Glutamatergic neuron (in vitro differentiated cells): Measurements from ENCODE around the gene GALNT9. TPM values are rescaled to one million over a fixed set of nuclear protein-coding genes. Genes with fewer than 3 reads are reported as not detected.
"Not testable (repeated sequence)": the region's sequence is repeated elsewhere in the genome, so short reads cannot be mapped to it uniquely, and the experiment has no call there.

Experiments used
- DNase-seq: peaks from one replicate; pipeline ENCODE4 v3.0.0; 2022
- H3K27ac Mint-ChIP-seq: one replicate; pipeline ENCODE4 v1.8.0; 2020; ENCODE audit warnings: mild to moderate bottlenecking, mixed read lengths, inconsistent platforms; ENCODE audit not compliant: unreplicated experiment
- H3K27me3 Mint-ChIP-seq: one replicate; pipeline ENCODE4 v1.8.0; 2020; ENCODE audit warnings: mild to moderate bottlenecking, moderate library complexity, mixed read lengths, inconsistent platforms; ENCODE audit not compliant: unreplicated experiment
- H3K36me3 Mint-ChIP-seq: one replicate; pipeline ENCODE4 v1.8.0; 2020; ENCODE audit warnings: mild to moderate bottlenecking, mixed read lengths, inconsistent platforms; ENCODE audit not compliant: unreplicated experiment
- H3K4me1 Mint-ChIP-seq: one replicate; pipeline ENCODE4 v1.8.0; 2020; ENCODE audit warnings: mild to moderate bottlenecking, low read depth, mixed read lengths, inconsistent platforms; ENCODE audit not compliant: unreplicated experiment
- H3K4me3 Mint-ChIP-seq: one replicate; pipeline ENCODE4 v1.8.0; 2020; ENCODE audit warnings: mild to moderate bottlenecking, mixed read lengths, inconsistent platforms; ENCODE audit not compliant: unreplicated experiment
- H3K9me3 Mint-ChIP-seq: one replicate; pipeline ENCODE4 v1.8.0; 2020; ENCODE audit warnings: mild to moderate bottlenecking, moderate library complexity, mixed read lengths, inconsistent platforms; ENCODE audit not compliant: unreplicated experiment
- CTCF ChIP-seq: fragments of 200-600 bp; sonication (generic); IDR thresholded peaks from one replicate; pipeline ENCODE4 v1.5.0; 2021; ENCODE audit not compliant: partially characterized antibody, unreplicated experiment
- total RNA-seq: library from RNA; stranded (reverse); fragmentation: NEBNext Ultra II Directional; extraction: Animal tissue kit (Norgen Biotek cat#: 25700); gene quantifications from one replicate; pipeline ENCODE4 v1.2.1, GENCODE V29; 2021; ENCODE audit not compliant: unreplicated experiment

Gene GALNT9
- total RNA-seq, 1 donor from 2014 or later = 13.7 TPM

- no peak overlapping the region for H3K27ac Mint-ChIP-seq
- H3K36me3 Mint-ChIP-seq = peaks cover 10% of the 10 kb centered on the region
- no peak for TF ChIP-seq CTCF
- peak; percentile 23 for DNase-seq
- peaks cover 15% of the 10 kb centered on the region for H3K9me3 Mint-ChIP-seq
- no peak overlapping the region for H3K4me3 Mint-ChIP-seq
- no peaks in the 10 kb centered on the region for H3K4me1 Mint-ChIP-seq
- peaks cover 4% of the 10 kb centered on the region for H3K27me3 Mint-ChIP-seq
Measured at GRCh38 chr12:132305991-132306884, 23.2 kb downstream of the GALNT9 start.

- DNase-seq = no peak
- peaks cover 2% of the 10 kb centered on the region for H3K27me3 Mint-ChIP-seq
Measured at GRCh38 chr12:132305560-132305966, 23.8 kb downstream of the GALNT9 start.

GRCh38 chr12:132304866-132305265 is 24.5 kb downstream of the GALNT9 start:
- DNase-seq = peak; percentile 7
- H3K4me1 Mint-ChIP-seq, H3K27ac Mint-ChIP-seq, H3K27me3 Mint-ChIP-seq, H3K36me3 Mint-ChIP-seq, H3K4me3 Mint-ChIP-seq: not testable (repeated sequence)
- H3K9me3 Mint-ChIP-seq = peaks cover 11% of the 10 kb centered on the region

More at GRCh38 chr12:132305560-132305966, 23.8 kb downstream of the GALNT9 start:
- H3K9me3 Mint-ChIP-seq = peaks cover 11% of the 10 kb centered on the region
- peaks cover 5% of the 10 kb centered on the region for H3K36me3 Mint-ChIP-seq
- no peak for TF ChIP-seq CTCF
- H3K27ac Mint-ChIP-seq = no peak overlapping the region
- H3K4me3 Mint-ChIP-seq = no peak overlapping the region
- no peaks in the 10 kb centered on the region for H3K4me1 Mint-ChIP-seq

- not testable (repeated sequence) for H3K36me3 Mint-ChIP-seq, H3K27me3 Mint-ChIP-seq, DNase-seq, H3K9me3 Mint-ChIP-seq, H3K4me3 Mint-ChIP-seq, H3K27ac Mint-ChIP-seq, H3K4me1 Mint-ChIP-seq
Measured at GRCh38 chr12:132303853-132304373, 25.5 kb downstream of the GALNT9 start.

GRCh38 chr12:132302466-132303358 is 26.7 kb downstream of the GALNT9 start:
- no peak for TF ChIP-seq CTCF
- Mint-ChIP-seq H3K9me3 (peaks cover 8% of the 10 kb centered on the region), H3K36me3 (no peaks in the 10 kb centered on the region), H3K27ac (no peak overlapping the region), H3K4me1 (no peaks in the 10 kb centered on the region), H3K4me3 (no peak overlapping the region), H3K27me3 (peaks cover 2% of the 10 kb centered on the region)
- DNase-seq = peak; percentile 20
